GM23338 (cell line): Measurements from ENCODE around the gene KCNJ4. TPM values are rescaled to one million over a fixed set of nuclear protein-coding genes. Genes with fewer than 3 reads are reported as not detected.

Source experiments
- ATAC-seq: fragments of 200-7000 bp; cut with Tn5 transposase; 3 replicates; pipeline ENCODE4 v1.9.1; 2020
- DNase-seq: peaks from one replicate; pipeline ENCODE4 v3.0.0-alpha.2; 2015; ENCODE audit warnings: low spot score
- H2AFZ ChIP-seq: fragments of 200-600 bp; sonication (generic); 2 replicates; pipeline ENCODE4 v1.8.0; 2016; ENCODE audit warnings: antibody characterized with exemption, mild to moderate bottlenecking, moderate library complexity
- H3F3A ChIP-seq: fragments of 200-600 bp; sonication (generic); replicated peaks from 2 replicates; pipeline ENCODE4 v1.8.0; 2017; ENCODE audit warnings: antibody characterized with exemption, mixed run types, low read depth
- H3K27ac ChIP-seq: fragments of 200-600 bp; sonication (generic); 2 replicates; pipeline ENCODE4 v1.6.1; 2016; ENCODE audit warnings: low read depth
- H3K27me3 ChIP-seq: fragments of 200-600 bp; sonication (generic); 2 replicates; pipeline ENCODE4 v1.8.0; 2016; ENCODE audit warnings: mild to moderate bottlenecking, mixed run types, moderate library complexity; ENCODE audit not compliant: insufficient read depth
- H3K36me3 ChIP-seq: fragments of 200-600 bp; sonication (generic); 2 replicates; pipeline ENCODE4 v1.8.0; 2016; ENCODE audit warnings: mild to moderate bottlenecking; ENCODE audit not compliant: insufficient read depth
- H3K4me1 ChIP-seq: fragments of 200-600 bp; sonication (generic); 2 replicates; pipeline ENCODE4 v1.8.0; 2016; ENCODE audit warnings: mild to moderate bottlenecking, moderate library complexity; ENCODE audit not compliant: insufficient read depth
- H3K4me2 ChIP-seq: fragments of 200-600 bp; sonication (generic); 2 replicates; pipeline ENCODE4 v1.7.1; 2017; ENCODE audit warnings: mixed run types
- H3K4me3 ChIP-seq: fragments of 200-600 bp; sonication (generic); 2 replicates; pipeline ENCODE4 v1.6.1; 2016; ENCODE audit warnings: mixed run types
- H3K79me2 ChIP-seq: fragments of 200-600 bp; sonication (generic); replicated peaks from 2 replicates; pipeline ENCODE4 v1.8.0; 2017; ENCODE audit warnings: mild to moderate bottlenecking; ENCODE audit not compliant: insufficient read depth
- H3K9me2 ChIP-seq: fragments of 200-600 bp; sonication (generic); 2 replicates; pipeline ENCODE4 v1.8.0; 2017; ENCODE audit not compliant: insufficient read depth
- H4K20me1 ChIP-seq: fragments of 200-600 bp; sonication (generic); replicated peaks from 2 replicates; pipeline ENCODE4 v1.8.0; 2017; ENCODE audit warnings: mild to moderate bottlenecking; ENCODE audit not compliant: insufficient read depth
- H3K27ac Mint-ChIP-seq: 2 replicates; pipeline ENCODE4 v1.8.0; 2020; ENCODE audit warnings: inconsistent platforms, mild to moderate bottlenecking, moderate library complexity, mixed read lengths
- H3K27me3 Mint-ChIP-seq: 3 replicates; pipeline ENCODE4 v1.8.0; 2022; ENCODE audit warnings: low read depth, mild to moderate bottlenecking, moderate library complexity, mixed read lengths, inconsistent platforms; ENCODE audit not compliant: insufficient read depth, poor library complexity
- H3K36me3 Mint-ChIP-seq: 3 replicates; pipeline ENCODE4 v1.8.0; 2021; ENCODE audit warnings: low read depth, mild to moderate bottlenecking, inconsistent platforms, moderate library complexity, mixed read lengths
- H3K4me1 Mint-ChIP-seq: 3 replicates; pipeline ENCODE4 v1.8.0; 2020; ENCODE audit warnings: mild to moderate bottlenecking, inconsistent platforms, mixed read lengths
- H3K4me3 Mint-ChIP-seq: 3 replicates; pipeline ENCODE4 v1.8.0; 2021; ENCODE audit warnings: moderate library complexity, mild to moderate bottlenecking, inconsistent platforms, mixed read lengths
- H3K9me3 Mint-ChIP-seq: 3 replicates; pipeline ENCODE4 v1.8.0; 2020; ENCODE audit warnings: moderate library complexity, mild to moderate bottlenecking, inconsistent platforms, mixed read lengths
- EZH2 ChIP-seq: fragments of 200-600 bp; sonication (generic); IDR thresholded peaks from one replicate; pipeline ENCODE4 v1.8.0; 2017; ENCODE audit warnings: antibody characterized with exemption, mild to moderate bottlenecking, low read depth; ENCODE audit not compliant: unreplicated experiment
- NANOG ChIP-seq: IDR thresholded peaks from 2 replicates; pipeline ENCODE4 v1.6.1; 2016; ENCODE audit warnings: antibody characterized with exemption, borderline replicate concordance
- ZNF114 ChIP-seq: fragments of 250-450 bp; sonication (Bioruptor Pico); IDR thresholded peaks from 2 replicates; pipeline ENCODE4 v1.5.0; 2020; ENCODE audit warnings: mild to moderate bottlenecking, moderate library complexity
- ZNF331 ChIP-seq: fragments of 250-450 bp; sonication (Bioruptor Pico); IDR thresholded peaks from 2 replicates; pipeline ENCODE4 v1.5.0; 2020; ENCODE audit warnings: low read depth, mild to moderate bottlenecking, moderate library complexity
- polyA plus RNA-seq: library from polyadenylated mRNA; unstranded; fragments of >200 nt; fragmentation: Nextera tagmentation; extraction: Ambion mirVana; gene quantifications from 2 replicates; pipeline ENCODE4 v1.2.1, GENCODE V29; 2016
- total RNA-seq: library from RNA; depleted of rRNA; stranded (reverse); fragments of >200 nt; shearing (Covaris generic); gene quantifications from 2 replicates; pipeline ENCODE4 v1.2.3, GENCODE V29; 2014
- TF ChIP-seq, protein P1 (sequence below): fragments of 250-450 bp; sonication (Bioruptor Pico); IDR thresholded peaks from 2 replicates; pipeline ENCODE4 v1.5.0; 2020; ENCODE audit warnings: mild to moderate bottlenecking, moderate library complexity
- TF ChIP-seq, protein P2 (sequence below), 2 experiments: fragments of 200-600 bp in 1 of 2; sonication (generic) in 1 of 2; conservative IDR thresholded peaks; 2 replicates each; pipeline versions ENCODE4 v1.5.1 to v1.6.1; 2016 to 2017; ENCODE audit warnings: antibody characterized with exemption in 2 of 2, low read depth in 2 of 2, mild to moderate bottlenecking in 2 of 2, moderate library complexity in 1 of 2
- TF ChIP-seq, protein P3 (sequence below): IDR thresholded peaks from 2 replicates; pipeline ENCODE4 v1.6.1; 2016; ENCODE audit warnings: antibody characterized with exemption

Gene KCNJ4
- total and polyA plus RNA-seq, 2 experiments from 2014 or later: 0.23 to 1.3 TPM

DNA sequence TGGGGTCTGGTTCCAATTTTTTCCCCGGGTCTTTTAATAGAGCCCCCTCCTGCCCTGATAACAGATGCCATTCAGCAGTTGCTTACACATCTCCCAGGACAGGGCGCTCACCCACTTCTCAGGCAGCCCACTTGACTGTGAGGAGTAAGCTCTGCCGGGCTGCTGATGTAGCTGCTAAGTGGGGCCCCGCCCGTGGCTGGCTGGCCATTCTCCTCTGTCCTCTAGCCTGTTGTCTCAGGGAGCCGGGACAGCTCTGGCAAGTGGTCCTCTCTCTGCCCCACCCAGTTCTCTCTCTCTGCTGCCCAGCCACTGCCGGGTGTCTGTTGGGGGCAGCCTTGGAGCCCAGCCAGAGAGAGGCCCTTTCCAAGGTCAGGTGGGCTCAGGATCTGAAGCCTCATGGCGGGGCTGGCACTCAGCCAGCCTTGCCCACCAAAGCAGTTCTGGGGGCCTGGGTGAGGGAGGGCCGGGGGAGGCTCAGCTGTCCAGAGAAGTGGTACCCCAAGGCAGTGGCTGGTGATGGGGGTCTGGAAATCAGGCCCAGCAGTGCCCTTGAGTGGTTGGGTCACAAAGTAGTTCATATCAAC is 8.9 kb downstream of the KCNJ4 start:
- no peak overlapping the region for H2AFZ ChIP-seq
- no peak overlapping the region for H3K4me3 ChIP-seq
- 0 out of 2 replicates have a peak, but pooled peaks cover under 1% of the 10 kb centered on the region for H3K4me1 ChIP-seq
- no peaks in the 10 kb centered on the region; the same call in 2 of the 3 replicates for H3K9me3 Mint-ChIP-seq
- peaks cover 17% of the 10 kb centered on the region for H3K27me3 Mint-ChIP-seq
- peaks cover 19% of the 10 kb centered on the region for H3K4me1 Mint-ChIP-seq
- H4K20me1 ChIP-seq: no peaks in the 10 kb centered on the region
- no peak overlapping the region for H3K27ac Mint-ChIP-seq
- DNase-seq: no peak
- 0 out of 2 replicates have a peak, but pooled peaks cover 2% of the 10 kb centered on the region for H3K27me3 ChIP-seq
- H3K4me2 ChIP-seq: no peak overlapping the region
- TF ChIP-seq ZNF114 (CRISPR knock-in tag) (no peak), ZNF331 (no peak), NANOG (no peak)
- TF ChIP-seq, protein P1, sequence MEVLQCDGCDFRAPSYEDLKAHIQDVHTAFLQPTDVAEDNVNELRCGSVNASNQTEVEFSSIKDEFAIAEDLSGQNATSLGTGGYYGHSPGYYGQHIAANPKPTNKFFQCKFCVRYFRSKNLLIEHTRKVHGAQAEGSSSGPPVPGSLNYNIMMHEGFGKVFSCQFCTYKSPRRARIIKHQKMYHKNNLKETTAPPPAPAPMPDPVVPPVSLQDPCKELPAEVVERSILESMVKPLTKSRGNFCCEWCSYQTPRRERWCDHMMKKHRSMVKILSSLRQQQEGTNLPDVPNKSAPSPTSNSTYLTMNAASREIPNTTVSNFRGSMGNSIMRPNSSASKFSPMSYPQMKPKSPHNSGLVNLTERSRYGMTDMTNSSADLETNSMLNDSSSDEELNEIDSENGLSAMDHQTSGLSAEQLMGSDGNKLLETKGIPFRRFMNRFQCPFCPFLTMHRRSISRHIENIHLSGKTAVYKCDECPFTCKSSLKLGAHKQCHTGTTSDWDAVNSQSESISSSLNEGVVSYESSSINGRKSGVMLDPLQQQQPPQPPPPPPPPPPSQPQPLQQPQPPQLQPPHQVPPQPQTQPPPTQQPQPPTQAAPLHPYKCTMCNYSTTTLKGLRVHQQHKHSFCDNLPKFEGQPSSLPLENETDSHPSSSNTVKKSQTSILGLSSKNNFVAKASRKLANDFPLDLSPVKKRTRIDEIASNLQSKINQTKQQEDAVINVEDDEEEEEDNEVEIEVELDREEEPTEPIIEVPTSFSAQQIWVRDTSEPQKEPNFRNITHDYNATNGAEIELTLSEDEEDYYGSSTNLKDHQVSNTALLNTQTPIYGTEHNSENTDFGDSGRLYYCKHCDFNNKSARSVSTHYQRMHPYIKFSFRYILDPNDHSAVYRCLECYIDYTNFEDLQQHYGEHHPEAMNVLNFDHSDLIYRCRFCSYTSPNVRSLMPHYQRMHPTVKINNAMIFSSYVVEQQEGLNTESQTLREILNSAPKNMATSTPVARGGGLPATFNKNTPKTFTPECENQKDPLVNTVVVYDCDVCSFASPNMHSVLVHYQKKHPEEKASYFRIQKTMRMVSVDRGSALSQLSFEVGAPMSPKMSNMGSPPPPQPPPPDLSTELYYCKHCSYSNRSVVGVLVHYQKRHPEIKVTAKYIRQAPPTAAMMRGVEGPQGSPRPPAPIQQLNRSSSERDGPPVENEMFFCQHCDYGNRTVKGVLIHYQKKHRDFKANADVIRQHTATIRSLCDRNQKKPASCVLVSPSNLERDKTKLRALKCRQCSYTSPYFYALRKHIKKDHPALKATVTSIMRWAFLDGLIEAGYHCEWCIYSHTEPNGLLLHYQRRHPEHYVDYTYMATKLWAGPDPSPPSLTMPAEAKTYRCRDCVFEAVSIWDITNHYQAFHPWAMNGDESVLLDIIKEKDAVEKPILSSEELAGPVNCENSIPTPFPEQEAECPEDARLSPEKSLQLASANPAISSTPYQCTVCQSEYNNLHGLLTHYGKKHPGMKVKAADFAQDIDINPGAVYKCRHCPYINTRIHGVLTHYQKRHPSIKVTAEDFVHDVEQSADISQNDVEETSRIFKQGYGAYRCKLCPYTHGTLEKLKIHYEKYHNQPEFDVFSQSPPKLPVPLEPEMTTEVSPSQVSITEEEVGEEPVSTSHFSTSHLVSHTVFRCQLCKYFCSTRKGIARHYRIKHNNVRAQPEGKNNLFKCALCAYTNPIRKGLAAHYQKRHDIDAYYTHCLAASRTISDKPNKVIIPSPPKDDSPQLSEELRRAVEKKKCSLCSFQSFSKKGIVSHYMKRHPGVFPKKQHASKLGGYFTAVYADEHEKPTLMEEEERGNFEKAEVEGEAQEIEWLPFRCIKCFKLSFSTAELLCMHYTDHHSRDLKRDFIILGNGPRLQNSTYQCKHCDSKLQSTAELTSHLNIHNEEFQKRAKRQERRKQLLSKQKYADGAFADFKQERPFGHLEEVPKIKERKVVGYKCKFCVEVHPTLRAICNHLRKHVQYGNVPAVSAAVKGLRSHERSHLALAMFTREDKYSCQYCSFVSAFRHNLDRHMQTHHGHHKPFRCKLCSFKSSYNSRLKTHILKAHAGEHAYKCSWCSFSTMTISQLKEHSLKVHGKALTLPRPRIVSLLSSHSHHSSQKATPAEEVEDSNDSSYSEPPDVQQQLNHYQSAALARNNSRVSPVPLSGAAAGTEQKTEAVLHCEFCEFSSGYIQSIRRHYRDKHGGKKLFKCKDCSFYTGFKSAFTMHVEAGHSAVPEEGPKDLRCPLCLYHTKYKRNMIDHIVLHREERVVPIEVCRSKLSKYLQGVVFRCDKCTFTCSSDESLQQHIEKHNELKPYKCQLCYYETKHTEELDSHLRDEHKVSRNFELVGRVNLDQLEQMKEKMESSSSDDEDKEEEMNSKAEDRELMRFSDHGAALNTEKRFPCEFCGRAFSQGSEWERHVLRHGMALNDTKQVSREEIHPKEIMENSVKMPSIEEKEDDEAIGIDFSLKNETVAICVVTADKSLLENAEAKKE (CRISPR knock-in tag): no peak
- H3F3A ChIP-seq: no peaks in the 10 kb centered on the region
- no peaks in the 10 kb centered on the region for H3K79me2 ChIP-seq
- no peak overlapping the region for H3K4me3 Mint-ChIP-seq
- H3K36me3 Mint-ChIP-seq: no peaks in the 10 kb centered on the region
- H3K9me2 ChIP-seq: no peaks in the 10 kb centered on the region
- ATAC-seq: no peak
- H3K36me3 ChIP-seq: no peaks in the 10 kb centered on the region
- no peak overlapping the region for H3K27ac ChIP-seq

DNA sequence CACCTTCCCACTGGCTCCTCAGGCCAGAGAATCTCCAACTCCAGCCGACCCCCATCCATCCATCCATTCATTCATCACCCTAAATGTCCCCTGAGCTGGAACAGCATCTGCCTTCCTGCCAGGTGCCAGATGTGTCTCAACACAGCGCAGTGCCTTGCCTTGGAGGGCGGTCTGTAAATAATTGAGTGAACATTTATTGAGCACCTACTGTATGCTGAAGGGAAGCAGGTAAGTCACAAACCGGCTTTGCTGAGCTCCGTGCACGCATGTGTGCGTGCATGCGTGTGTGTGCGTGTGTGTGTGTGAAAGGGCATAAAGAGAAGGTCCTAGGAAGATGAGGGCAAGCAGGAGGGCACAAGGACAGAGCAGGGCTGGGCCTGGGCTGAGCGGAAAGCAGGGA is 10.2 kb downstream of the KCNJ4 start:
- H2AFZ ChIP-seq: no peak overlapping the region
- no peaks in the 10 kb centered on the region for H3F3A ChIP-seq
- peaks cover 15% of the 10 kb centered on the region for H3K27me3 Mint-ChIP-seq
- no peaks in the 10 kb centered on the region for H4K20me1 ChIP-seq
- H3K4me1 Mint-ChIP-seq: peaks cover 7% of the 10 kb centered on the region; the same call in 2 of the 3 replicates
- no peaks in the 10 kb centered on the region for H3K4me1 ChIP-seq
- no peak overlapping the region for H3K27ac ChIP-seq
- H3K27ac Mint-ChIP-seq: no peak overlapping the region
- H3K9me3 Mint-ChIP-seq: no peaks in the 10 kb centered on the region; the same call in 2 of the 3 replicates
- H3K27me3 ChIP-seq: no peaks in the 10 kb centered on the region
- no peak overlapping the region for H3K4me3 ChIP-seq
- no peaks in the 10 kb centered on the region for H3K36me3 ChIP-seq
- DNase-seq: no peak
- H3K79me2 ChIP-seq: no peaks in the 10 kb centered on the region
- no peaks in the 10 kb centered on the region for H3K36me3 Mint-ChIP-seq
- ATAC-seq: no peak
- no peak overlapping the region for H3K4me3 Mint-ChIP-seq
- H3K4me2 ChIP-seq: no peak overlapping the region
- H3K9me2 ChIP-seq: no peaks in the 10 kb centered on the region
- TF ChIP-seq EZH2 (no peak), ZNF114 (CRISPR knock-in tag) (no peak)
- TF ChIP-seq, protein P2, sequence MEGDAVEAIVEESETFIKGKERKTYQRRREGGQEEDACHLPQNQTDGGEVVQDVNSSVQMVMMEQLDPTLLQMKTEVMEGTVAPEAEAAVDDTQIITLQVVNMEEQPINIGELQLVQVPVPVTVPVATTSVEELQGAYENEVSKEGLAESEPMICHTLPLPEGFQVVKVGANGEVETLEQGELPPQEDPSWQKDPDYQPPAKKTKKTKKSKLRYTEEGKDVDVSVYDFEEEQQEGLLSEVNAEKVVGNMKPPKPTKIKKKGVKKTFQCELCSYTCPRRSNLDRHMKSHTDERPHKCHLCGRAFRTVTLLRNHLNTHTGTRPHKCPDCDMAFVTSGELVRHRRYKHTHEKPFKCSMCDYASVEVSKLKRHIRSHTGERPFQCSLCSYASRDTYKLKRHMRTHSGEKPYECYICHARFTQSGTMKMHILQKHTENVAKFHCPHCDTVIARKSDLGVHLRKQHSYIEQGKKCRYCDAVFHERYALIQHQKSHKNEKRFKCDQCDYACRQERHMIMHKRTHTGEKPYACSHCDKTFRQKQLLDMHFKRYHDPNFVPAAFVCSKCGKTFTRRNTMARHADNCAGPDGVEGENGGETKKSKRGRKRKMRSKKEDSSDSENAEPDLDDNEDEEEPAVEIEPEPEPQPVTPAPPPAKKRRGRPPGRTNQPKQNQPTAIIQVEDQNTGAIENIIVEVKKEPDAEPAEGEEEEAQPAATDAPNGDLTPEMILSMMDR (conservative IDR thresholded peaks at IDR 0.05; ENCODE audit: low read depth in 2 of 2): no peak
- TF ChIP-seq, protein P3, sequence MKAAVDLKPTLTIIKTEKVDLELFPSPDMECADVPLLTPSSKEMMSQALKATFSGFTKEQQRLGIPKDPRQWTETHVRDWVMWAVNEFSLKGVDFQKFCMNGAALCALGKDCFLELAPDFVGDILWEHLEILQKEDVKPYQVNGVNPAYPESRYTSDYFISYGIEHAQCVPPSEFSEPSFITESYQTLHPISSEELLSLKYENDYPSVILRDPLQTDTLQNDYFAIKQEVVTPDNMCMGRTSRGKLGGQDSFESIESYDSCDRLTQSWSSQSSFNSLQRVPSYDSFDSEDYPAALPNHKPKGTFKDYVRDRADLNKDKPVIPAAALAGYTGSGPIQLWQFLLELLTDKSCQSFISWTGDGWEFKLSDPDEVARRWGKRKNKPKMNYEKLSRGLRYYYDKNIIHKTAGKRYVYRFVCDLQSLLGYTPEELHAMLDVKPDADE: no peak
